SK-N-SH treated with all-trans-retinoic acid at 6 μM for 48 hours (cell line): Measurements from ENCODE around the gene USP27X.
A peak's percentile ranks its signal among the peaks of the same experiment; 100 is the strongest.

ENCODE experiments used
- ATAC-seq: fragments of 200-7000 bp; cut with Tn5 transposase; 3 replicates; pipeline ENCODE4 v1.9.1; 2020; ENCODE audit warnings: mild to moderate bottlenecking, moderate library complexity
- BACH2 ChIP-seq: fragments of 250-450 bp; sonication (Bioruptor Pico); IDR thresholded peaks from 2 replicates; pipeline ENCODE4 v1.9.0; 2021; ENCODE audit warnings: mild to moderate bottlenecking, borderline replicate concordance
- CSDC2 ChIP-seq: fragments of 250-450 bp; sonication (Bioruptor Pico); IDR thresholded peaks from 2 replicates; pipeline ENCODE4 v1.5.0; 2020; ENCODE audit warnings: mild to moderate bottlenecking, moderate library complexity
- ESRRG ChIP-seq: fragments of 250-450 bp; sonication (Bioruptor Pico); IDR thresholded peaks from 2 replicates; pipeline ENCODE4 v1.6.1; 2021; ENCODE audit warnings: mild to moderate bottlenecking
- ISL1 ChIP-seq: fragments of 250-450 bp; sonication (Bioruptor Pico); IDR thresholded peaks from 2 replicates; pipeline ENCODE4 v2.1.2; 2022; ENCODE audit warnings: mild to moderate bottlenecking, moderate library complexity
- OSR1 ChIP-seq: fragments of 250-450 bp; sonication (Bioruptor Pico); IDR thresholded peaks from 2 replicates; pipeline ENCODE4 v1.8.0; 2022; ENCODE audit warnings: moderate library complexity, mild to moderate bottlenecking, inconsistent platforms
- PPARA ChIP-seq: fragments of 250-450 bp; sonication (Bioruptor Pico); IDR thresholded peaks from 2 replicates; pipeline ENCODE4 v1.5.0; 2020; ENCODE audit warnings: mild to moderate bottlenecking, borderline replicate concordance
- RARB ChIP-seq: fragments of 250-450 bp; sonication (Bioruptor Pico); IDR thresholded peaks from 2 replicates; pipeline ENCODE4 v1.8.0; 2021; ENCODE audit warnings: mild to moderate bottlenecking, moderate library complexity
- TCF4 ChIP-seq: fragments of 250-450 bp; sonication (Bioruptor Pico); IDR thresholded peaks from 2 replicates; pipeline ENCODE4 v1.8.0; 2021; ENCODE audit warnings: mild to moderate bottlenecking, moderate library complexity, borderline replicate concordance
- TOX ChIP-seq: fragments of 250-450 bp; sonication (Bioruptor Pico); IDR thresholded peaks from 2 replicates; pipeline ENCODE4 v1.8.0; 2021; ENCODE audit warnings: mild to moderate bottlenecking, moderate library complexity, borderline replicate concordance
- ZC3H10 ChIP-seq: fragments of 250-450 bp; sonication (Bioruptor Pico); IDR thresholded peaks from 2 replicates; pipeline ENCODE4 v1.5.1; 2021; ENCODE audit warnings: mild to moderate bottlenecking, moderate library complexity
- ZFP3 ChIP-seq: fragments of 250-450 bp; sonication (Bioruptor Pico); IDR thresholded peaks from 2 replicates; pipeline ENCODE4 v1.5.0; 2020; ENCODE audit warnings: mild to moderate bottlenecking, moderate library complexity
- ZFP30 ChIP-seq: fragments of 450-650 bp; formaldehyde crosslinking; IDR thresholded peaks from 2 replicates; pipeline ENCODE4 v1.5.0; 2022; ENCODE audit warnings: mild to moderate bottlenecking, moderate library complexity
- ZNF70 ChIP-seq: fragments of 450-650 bp; formaldehyde crosslinking; IDR thresholded peaks from 2 replicates; pipeline ENCODE4 v1.5.0; 2020; ENCODE audit warnings: mild to moderate bottlenecking, moderate library complexity
- ZNF8 ChIP-seq: fragments of 450-650 bp; formaldehyde crosslinking; IDR thresholded peaks from 2 replicates; pipeline ENCODE4 v1.5.0; 2020; ENCODE audit warnings: mild to moderate bottlenecking, moderate library complexity
- TF ChIP-seq, protein P1 (sequence below): fragments of 250-450 bp; sonication (Bioruptor Pico); IDR thresholded peaks from 2 replicates; pipeline ENCODE4 v1.5.1; 2020; ENCODE audit warnings: low read depth, mild to moderate bottlenecking, moderate library complexity
- TF ChIP-seq, protein P2 (sequence below): fragments of 250-450 bp; sonication (Bioruptor Pico); IDR thresholded peaks from 2 replicates; pipeline ENCODE4 v1.8.0; 2020; ENCODE audit warnings: mild to moderate bottlenecking, moderate library complexity, borderline replicate concordance
- TF ChIP-seq, protein P3 (sequence below): fragments of 250-450 bp; sonication (Bioruptor Pico); IDR thresholded peaks from 2 replicates; pipeline ENCODE4 v1.5.0; 2020; ENCODE audit warnings: mild to moderate bottlenecking, moderate library complexity

USP27X gene

DNA sequence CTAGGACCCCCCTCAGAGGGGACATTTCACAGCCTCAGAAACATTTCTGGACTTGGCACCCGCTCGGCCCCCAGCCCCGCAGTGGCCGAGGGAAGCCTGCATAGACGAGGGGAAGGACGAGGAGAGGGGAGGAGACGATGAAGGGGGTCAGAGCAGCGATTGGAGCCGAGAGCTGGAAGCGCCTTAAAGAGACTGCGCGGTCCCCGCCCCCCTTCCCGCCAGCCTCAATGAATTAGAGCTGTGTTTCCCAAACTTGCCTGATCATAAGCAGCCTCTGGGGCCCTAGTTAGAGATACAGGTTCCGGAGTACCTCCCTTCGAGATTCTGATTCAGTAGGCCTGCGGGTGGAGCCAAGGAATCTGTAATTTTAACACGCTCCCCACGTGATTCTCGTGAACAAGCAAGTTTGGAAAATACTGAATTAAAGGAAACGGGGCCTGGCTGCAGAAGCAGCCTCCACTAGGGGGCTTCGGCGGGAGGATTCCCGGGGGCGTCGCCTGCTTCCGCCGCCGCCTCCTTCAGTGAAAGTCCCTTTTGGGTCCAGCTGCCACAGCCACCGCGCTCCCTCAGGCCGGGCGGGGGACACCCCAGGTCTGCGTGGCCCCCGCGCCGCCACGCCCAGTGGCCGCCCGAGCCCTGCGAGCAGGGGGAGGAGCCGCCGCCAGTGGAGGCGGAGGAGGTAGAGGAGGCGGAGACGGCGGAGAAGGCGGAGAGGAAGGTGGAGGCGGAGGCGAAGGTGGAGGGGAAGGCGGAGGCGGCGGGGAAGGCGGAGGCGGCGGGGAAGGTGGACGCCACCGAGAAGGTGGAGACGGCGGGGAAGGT, at the start of gene USP27X:
Gene USP27X, plus strand, starts transcription at position 651 of the 822 bp plus-strand sequence. CDS start 824 bp downstream, outside the sequence.
- TF ChIP-seq ISL1 (CRISPR knock-in tag) (no peak), ZNF8 (CRISPR knock-in tag) (no peak), TOX (CRISPR knock-in tag) (no peak), ZFP3 (CRISPR knock-in tag) (no peak)
- ATAC-seq, result peak; percentile 88

DNA sequence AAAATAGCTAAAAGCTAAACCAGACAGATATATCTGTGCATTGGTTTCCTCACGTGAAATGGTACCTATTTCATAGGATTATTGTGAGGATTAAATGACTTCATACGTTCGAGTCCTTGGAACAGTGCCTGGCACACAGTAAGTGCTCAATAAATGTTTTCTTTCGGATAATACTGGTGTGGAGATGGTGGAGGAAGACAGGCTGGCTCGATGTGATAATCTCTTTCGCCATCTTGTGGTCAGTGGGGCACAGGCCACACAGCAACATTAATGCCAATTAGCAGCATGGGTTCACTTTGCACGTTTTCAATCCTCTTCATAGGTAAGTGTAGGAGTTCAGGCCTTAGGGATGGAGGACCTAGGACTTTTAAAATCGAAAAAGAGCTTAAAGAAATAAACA, 40.9 kb upstream of the USP27X start:
- ATAC-seq, result peak; percentile 91
- TF ChIP-seq ZFP3 (CRISPR knock-in tag) (no peak), OSR1 (no peak), PPARA (CRISPR knock-in tag) (no peak), ZC3H10 (CRISPR knock-in tag) (no peak), TCF4 (CRISPR knock-in tag) (no peak), ESRRG (CRISPR knock-in tag) (no peak), ZFP30 (CRISPR knock-in tag) (no peak), ZNF70 (no peak), CSDC2 (CRISPR knock-in tag) (no peak), BACH2 (CRISPR knock-in tag) (no peak), ISL1 (CRISPR knock-in tag) (no peak), RARB (CRISPR knock-in tag) (no peak), ZNF8 (CRISPR knock-in tag) (no peak)
- TF ChIP-seq, protein P1, sequence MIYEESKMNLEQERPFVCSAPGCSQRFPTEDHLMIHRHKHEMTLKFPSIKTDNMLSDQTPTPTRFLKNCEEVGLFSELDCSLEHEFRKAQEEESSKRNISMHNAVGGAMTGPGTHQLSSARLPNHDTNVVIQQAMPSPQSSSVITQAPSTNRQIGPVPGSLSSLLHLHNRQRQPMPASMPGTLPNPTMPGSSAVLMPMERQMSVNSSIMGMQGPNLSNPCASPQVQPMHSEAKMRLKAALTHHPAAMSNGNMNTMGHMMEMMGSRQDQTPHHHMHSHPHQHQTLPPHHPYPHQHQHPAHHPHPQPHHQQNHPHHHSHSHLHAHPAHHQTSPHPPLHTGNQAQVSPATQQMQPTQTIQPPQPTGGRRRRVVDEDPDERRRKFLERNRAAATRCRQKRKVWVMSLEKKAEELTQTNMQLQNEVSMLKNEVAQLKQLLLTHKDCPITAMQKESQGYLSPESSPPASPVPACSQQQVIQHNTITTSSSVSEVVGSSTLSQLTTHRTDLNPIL (CRISPR knock-in tag), result no peak
- TF ChIP-seq, protein P2, sequence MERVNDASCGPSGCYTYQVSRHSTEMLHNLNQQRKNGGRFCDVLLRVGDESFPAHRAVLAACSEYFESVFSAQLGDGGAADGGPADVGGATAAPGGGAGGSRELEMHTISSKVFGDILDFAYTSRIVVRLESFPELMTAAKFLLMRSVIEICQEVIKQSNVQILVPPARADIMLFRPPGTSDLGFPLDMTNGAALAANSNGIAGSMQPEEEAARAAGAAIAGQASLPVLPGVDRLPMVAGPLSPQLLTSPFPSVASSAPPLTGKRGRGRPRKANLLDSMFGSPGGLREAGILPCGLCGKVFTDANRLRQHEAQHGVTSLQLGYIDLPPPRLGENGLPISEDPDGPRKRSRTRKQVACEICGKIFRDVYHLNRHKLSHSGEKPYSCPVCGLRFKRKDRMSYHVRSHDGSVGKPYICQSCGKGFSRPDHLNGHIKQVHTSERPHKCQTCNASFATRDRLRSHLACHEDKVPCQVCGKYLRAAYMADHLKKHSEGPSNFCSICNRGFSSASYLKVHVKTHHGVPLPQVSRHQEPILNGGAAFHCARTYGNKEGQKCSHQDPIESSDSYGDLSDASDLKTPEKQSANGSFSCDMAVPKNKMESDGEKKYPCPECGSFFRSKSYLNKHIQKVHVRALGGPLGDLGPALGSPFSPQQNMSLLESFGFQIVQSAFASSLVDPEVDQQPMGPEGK, result no peak

DNA sequence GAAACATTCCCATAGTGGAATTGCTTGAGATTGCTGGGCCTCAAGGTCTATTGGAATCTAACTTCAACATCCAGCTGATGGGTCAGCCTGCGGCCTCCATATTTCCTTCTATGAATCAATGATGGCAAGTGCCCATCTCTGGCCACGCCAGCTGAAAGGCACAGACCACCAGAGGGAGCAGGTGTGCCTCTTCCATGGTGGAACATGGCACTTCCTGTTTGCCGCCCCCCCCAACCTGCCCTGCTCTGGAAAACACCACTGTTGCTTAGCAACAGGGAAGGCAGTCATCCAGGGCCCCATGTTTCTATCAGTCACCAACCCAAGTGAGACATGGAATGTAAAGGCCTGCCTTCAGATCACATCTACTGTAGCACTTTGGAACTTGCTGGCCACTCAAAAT, 38.6 kb upstream of the USP27X start:
- TF ChIP-seq TOX (CRISPR knock-in tag), result no peak
- TF ChIP-seq BACH2 (CRISPR knock-in tag), result no peak
- TF ChIP-seq, protein P1 (CRISPR knock-in tag), result no peak
- TF ChIP-seq, protein P3, sequence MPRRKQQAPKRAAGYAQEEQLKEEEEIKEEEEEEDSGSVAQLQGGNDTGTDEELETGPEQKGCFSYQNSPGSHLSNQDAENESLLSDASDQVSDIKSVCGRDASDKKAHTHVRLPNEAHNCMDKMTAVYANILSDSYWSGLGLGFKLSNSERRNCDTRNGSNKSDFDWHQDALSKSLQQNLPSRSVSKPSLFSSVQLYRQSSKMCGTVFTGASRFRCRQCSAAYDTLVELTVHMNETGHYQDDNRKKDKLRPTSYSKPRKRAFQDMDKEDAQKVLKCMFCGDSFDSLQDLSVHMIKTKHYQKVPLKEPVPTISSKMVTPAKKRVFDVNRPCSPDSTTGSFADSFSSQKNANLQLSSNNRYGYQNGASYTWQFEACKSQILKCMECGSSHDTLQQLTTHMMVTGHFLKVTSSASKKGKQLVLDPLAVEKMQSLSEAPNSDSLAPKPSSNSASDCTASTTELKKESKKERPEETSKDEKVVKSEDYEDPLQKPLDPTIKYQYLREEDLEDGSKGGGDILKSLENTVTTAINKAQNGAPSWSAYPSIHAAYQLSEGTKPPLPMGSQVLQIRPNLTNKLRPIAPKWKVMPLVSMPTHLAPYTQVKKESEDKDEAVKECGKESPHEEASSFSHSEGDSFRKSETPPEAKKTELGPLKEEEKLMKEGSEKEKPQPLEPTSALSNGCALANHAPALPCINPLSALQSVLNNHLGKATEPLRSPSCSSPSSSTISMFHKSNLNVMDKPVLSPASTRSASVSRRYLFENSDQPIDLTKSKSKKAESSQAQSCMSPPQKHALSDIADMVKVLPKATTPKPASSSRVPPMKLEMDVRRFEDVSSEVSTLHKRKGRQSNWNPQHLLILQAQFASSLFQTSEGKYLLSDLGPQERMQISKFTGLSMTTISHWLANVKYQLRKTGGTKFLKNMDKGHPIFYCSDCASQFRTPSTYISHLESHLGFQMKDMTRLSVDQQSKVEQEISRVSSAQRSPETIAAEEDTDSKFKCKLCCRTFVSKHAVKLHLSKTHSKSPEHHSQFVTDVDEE (CRISPR knock-in tag), result no peak
- ATAC-seq, result peak; percentile 77

DNA sequence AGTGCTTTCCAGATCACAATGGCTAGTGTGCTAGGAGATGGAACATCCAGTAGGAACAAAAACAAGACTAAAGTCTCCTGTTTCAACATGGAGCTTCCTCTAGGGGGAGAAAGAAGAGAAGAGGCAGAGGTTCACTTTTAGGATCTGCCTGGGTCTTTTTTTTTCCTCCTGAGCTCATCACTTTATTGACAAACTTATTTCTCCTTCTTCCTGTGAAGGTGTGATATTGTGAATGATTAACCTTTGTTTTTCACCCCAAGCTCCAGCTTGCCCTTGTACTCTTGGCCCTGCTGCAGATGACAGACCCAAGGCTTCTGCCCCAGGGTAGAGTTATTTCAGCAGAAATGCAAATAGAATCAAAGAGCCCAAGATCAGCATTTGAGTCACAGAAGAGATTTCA, 36.7 kb upstream of the USP27X start:
- ATAC-seq, result no peak
- TF ChIP-seq, protein P1 (CRISPR knock-in tag), result no peak
- no peak for TF ChIP-seq CSDC2 (CRISPR knock-in tag)
